Dedifferentiated amniotic fluid mesenchymal stem cell (primary cell): ENCODE measurements around the gene TAF1L.
"Not testable (repeated sequence)": the region's sequence is repeated elsewhere in the genome, so short reads cannot be mapped to it uniquely, and the experiment has no call there.

Experiments used
- DNase-seq: peaks from one replicate; pipeline ENCODE4 v3.0.0-alpha.2; 2016; ENCODE audit errors: extremely low spot score

The TAF1L gene

GRCh38 chr9:32635362-32635761 lies at the start of gene TAF1L:
TAF1L (minus strand) TSS chr9:32635669; CDS start chr9:32635579, 90 bp downstream.
- no peak for DNase-seq

DNA sequence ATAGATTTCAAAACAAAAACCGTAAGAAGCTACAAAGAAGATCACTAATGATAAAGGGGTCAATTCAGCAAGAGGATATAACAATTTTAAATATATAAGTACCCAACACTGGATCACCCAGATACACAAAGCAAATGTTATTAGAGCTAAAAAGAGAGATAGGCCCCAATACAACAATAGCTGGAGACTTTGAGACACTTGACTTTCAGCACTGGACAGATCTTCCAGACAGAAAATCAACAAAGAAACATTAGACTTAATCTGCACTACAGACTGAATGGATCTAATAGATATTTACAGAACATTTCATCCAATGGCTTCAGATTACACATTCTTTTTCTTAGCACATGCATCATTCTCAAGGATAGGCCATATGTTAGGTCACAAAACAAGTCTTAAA lies 46.3 kb upstream of the TAF1L start:
- no peak for DNase-seq

DNA sequence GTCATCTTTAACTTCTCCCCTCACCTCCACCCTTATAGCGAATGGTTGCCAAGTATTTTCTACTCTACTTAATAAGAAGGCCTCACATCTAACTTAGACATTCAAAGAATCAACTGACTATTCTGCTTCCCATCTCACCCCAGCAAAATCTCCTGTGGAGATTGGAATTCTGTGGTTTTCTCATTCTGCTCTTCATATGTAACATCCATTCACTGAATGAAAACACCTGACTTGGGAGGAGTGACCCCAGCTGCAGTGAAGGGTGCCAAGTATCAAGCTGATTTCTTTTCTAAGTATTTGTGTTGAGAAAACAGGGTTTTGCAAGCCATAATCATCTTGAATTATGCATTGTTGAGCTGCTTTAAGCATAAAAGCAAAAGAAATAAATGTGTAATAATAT lies 42.5 kb upstream of the TAF1L start:
- no peak for DNase-seq

DNA sequence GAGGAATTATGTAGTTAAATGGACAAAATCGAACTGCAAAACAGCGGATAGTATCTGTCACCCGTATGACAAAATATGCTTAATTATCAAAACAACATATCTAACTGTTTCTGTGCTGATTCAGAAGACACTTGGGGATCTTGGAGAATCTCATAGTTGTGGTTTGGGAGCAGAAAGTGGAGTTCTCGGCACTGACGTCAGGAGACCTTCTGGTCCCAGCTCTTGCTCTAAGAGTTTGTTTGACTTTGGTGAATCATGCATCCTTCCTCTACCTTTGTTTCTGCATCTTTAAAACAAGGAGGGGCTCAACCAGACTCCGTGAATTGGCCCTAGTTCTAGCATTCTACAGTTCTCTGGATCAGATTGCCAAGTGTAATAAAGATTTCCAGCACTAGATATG lies 37.0 kb upstream of the TAF1L start:
- DNase-seq: no peak

GRCh38 chr9:32671333-32671732 lies 35.9 kb upstream of the TAF1L start:
- DNase-seq: no peak

- no peak for DNase-seq
These were observed 29.6 kb upstream of the TAF1L start for GRCh38 chr9:32665101-32665500.

- no peak for DNase-seq
These were observed 28.3 kb upstream of the TAF1L start for GRCh38 chr9:32663741-32664140.

DNA sequence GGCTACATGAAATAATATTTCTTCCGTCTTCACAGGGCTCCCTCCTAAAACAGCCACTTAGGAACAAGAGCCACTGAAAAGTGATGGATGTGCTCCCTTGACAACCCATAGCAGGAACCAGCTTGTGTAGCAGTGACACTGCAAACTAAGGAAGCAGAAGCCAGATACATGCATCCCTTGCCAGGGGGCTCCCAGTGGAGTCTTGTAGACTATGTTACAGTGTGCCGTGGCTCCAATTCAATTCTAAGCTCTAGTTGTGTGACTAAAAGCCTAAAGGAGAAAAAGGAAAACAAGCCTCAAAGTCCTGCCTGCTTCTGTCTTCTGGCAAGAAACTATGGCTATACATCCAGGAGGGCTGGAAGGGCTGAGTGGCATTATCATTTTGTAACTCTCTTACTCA lies 12.2 kb upstream of the TAF1L start:
- DNase-seq: no peak

DNA sequence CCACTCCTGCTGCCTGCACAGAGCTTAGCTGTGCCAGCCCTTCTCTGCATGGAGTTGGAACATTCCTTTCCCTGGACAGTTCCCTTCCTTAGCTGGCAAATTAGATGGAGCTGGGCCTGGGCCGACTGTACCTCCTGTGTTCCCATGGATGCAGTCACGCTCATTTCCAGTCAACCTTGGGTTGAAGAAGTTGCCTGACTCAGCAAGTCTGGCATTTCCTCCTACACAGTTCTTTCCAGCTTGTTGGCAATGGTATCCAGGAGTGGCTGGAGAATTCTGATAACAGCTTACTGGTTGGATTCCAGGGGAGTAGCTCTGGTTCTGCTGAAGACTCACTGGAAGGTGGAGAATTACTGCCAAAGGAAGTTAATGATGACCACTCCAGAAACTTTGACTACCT lies 9.2 kb upstream of the TAF1L start:
- DNase-seq: peak; percentile 64

GRCh38 chr9:32633151-32633550 lies 2.3 kb downstream of the TAF1L start:
- not testable (repeated sequence) for DNase-seq

DNA sequence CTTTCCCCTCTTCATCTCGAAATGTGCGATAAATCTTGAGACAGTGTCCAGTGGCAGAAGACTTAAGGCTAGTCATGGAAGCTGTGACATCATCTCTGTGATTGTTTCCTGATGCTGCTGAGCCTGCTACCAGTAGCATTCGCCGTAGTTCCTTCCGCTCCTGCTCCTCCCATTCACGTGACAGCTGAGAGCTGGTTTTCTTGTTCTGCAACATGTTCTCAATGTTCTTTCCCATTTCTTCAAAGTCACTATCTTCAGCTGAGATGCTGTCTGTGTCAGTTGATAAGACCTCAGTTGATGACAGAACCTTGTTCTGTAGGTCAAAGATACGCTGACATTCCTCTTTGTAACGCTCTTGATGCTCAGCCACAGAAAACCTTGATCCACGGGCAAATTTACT lies 3.5 kb downstream of the TAF1L start:
- no peak for DNase-seq

DNA sequence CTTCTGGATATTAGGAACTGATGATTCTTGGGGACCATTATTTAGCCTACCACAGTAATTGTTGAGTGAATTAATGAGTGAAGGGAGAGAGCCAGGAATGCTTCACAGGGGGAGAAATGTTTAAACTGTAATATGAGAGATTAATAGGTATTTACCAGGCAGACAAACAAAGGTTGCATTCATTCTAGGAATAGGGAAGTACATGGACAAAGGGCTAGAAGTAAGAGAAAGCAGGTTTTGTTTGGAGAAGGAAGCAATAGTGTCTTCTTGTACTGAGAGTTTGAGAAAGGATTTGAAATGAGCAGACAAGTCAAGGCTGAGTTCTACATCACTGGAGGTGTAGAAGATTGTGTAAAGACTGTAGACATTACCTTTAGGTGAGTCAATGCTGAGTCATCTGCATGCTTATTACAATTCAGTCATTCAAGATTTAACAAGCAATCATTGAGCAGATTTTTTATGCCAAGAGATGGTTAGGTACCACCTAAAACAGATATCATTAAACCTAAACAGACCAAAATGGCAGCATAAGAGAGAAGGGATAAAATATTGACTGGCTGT lies 8.0 kb downstream of the TAF1L start:
- DNase-seq: no peak

GRCh38 chr9:32625320-32625719 lies 10.1 kb downstream of the TAF1L start:
- DNase-seq: no peak

GRCh38 chr9:32622948-32623347 lies 12.5 kb downstream of the TAF1L start:
- no peak for DNase-seq

GRCh38 chr9:32618261-32618660 lies 17.2 kb downstream of the TAF1L start:
- DNase-seq: no peak

- DNase-seq: no peak
These were observed 28.7 kb downstream of the TAF1L start for GRCh38 chr9:32606811-32607210.

DNA sequence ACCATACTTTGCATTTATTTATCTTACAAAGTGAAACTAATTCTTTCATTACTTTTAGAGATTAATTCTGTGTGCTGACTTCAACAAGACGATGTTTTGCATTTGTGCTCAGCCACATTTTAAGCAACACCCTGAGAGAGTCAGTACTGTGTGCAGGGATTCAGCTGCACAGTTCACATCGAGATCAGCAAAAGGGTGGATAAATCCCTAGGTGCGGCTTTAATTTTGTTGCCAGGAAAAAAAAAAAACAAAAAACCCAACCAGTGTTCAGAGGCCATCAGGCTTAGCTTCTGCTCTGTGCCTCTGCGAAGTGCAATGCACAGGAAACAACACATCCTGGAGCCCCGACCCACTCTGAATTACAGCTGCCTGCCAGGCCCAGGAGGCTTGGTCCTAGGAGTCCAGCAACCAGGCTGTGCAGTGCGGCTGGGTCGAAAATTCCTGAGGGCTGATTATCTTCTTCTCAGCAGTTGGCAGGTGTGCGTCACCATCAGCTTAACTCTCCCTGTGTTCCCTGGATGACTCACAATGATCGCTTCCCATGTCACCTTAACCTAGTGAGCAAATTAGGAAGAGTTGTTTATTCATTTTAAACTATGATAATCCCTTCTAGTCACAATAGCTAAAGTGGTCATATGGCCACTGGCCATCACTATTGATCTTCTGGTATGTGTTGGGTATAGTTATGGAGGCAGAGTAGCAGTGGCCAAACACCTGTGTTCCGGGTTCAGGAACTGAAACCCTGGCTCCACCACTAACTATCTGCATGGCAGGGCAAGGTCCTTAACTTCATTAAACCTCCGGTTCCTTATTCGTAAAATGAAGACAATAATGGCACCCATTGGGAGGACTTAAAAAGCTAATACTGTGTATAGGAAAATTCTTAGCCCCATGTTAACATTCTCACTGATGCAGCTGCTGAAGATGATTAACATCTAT lies 31.3 kb downstream of the TAF1L start:
- no peak for DNase-seq

- DNase-seq: not testable (repeated sequence)
These were observed 36.4 kb downstream of the TAF1L start for GRCh38 chr9:32599021-32599420.

DNA sequence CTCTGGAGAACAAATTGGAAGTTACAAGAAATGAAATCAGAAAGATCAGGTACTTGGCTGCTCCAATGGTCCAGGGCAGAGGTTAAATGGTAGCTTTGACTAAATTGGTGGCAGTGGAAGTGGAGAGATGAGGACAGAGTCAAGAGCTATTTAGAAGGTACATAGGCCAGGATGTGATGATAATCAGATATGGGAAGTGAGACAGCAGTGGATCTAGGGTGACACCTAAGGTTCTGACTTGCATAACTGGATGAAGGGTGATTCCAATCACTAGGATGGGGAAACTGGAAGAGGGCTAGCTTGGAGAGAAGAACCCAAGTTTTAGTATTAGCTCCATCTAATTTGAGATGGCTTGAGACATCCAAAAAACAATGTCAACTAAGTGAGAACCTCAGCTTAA lies 38.5 kb downstream of the TAF1L start:
- no peak for DNase-seq

DNA sequence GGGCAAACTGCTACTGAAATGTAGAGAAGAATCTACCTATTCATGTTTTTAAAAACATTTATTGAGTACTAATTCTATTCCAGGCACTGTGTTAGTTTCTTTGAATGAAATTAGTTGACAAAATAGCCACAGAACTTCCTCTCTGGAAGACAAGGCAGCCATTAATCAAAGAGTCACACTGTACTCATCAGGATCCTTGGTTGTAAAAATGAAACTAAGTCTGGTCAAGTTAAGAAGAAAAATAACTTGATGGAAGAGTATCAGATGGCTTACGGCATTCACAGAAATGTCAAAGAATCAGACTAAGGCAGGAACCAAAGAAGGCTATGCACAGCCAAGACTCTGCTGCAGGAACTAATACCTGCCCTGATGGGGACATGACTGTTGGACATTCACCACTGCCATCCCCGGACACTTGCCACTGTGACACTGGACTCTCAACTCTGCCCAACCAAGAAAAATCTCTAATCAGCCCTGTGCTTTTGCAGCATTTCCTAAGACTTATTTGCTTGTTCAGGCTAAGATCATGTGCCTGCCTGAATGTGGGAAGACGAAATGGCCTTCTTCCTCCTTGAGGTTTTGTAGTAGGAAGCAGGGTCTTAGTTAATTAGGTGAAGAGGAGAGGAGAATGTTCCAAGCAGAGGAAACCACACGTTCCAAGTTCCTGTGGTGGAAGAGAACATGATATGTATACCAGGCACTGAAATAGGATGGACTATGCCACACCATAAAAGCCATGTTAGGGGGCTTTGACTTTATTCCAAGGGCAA lies 39.2 kb downstream of the TAF1L start:
- DNase-seq: no peak

DNA sequence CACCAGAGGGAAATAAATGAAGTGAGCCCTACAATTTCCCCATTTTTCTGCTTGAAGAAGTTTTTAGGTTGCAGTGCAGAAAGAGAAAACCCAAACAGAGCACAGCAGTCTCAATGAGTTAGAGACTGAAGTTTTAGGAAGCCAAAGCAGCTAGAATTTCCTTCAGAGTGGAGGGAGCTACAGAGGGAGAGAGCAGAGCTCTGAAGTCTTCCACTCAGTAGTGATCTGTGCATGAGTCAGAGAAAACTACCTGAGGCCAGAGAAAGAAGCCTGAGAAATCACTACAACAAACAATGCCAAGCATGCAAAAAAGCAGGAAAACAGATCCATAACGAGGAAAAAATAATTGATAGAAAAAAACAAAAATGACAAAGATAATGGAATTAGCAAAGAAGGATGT lies 44.6 kb downstream of the TAF1L start:
- no peak for DNase-seq

DNA sequence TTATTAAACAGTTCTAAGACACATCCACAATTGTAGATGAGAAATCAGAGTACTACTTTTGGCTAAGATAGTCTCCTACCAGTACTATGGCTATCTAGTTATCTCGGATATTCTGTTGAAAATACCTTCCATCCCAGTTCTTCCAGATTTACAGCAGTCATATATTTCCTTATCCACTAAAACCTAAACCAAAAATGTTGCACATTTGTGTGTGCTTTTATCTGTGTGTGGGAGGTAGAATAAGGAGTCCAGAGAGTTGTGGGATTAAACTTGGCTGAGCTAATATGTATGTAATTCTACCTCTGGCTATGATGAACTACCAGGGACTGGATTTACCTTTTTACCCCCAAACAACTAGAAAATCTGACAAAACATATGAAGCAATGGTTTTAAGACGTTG lies 45.0 kb downstream of the TAF1L start:
- DNase-seq: no peak
